ENCODE measurements around the gene TRIB2.

- TF ChIP-seq TAF1 (IDR thresholded peaks at IDR 0.05; ENCODE audit: borderline replicate concordance, insufficient read depth, low read length): no peak
- TF ChIP-seq POLR2AphosphoS5 (IDR thresholded peaks at IDR 0.05; ENCODE audit: low read depth, low read length): no peak
- TF ChIP-seq SIN3A (IDR thresholded peaks at IDR 0.05; ENCODE audit: borderline replicate concordance, insufficient read depth, low read length): no peak
- no peak for TF ChIP-seq REST (IDR thresholded peaks at IDR 0.05; ENCODE audit: insufficient read depth in 1 of 2, low read depth in 2 of 2, low read length in 2 of 2)
Observed at GRCh38 chr2:12728221-12728777, 11.6 kb downstream of the TRIB2 start.
